Epithelial cell of esophagus (primary cell): ENCODE measurements around the gene NAA60.
A peak's percentile ranks its signal among the peaks of the same experiment; 100 is the strongest.

ENCODE experiments used
- DNase-seq: peaks from one replicate; pipeline ENCODE4 v3.0.0; 2010; ENCODE audit warnings: low read depth
- H3K4me3 ChIP-seq: 2 replicates; pipeline ENCODE4 v1.5.1; 2011; ENCODE audit warnings: mild to moderate bottlenecking, low read length, control low read depth
- CTCF ChIP-seq: IDR thresholded peaks from 2 replicates; pipeline ENCODE4 v1.5.1; 2011; ENCODE audit warnings: low read depth, mild to moderate bottlenecking, low read length, control low read depth, inconsistent platforms; ENCODE audit not compliant: insufficient read depth; ENCODE audit errors: missing control alignments

Gene NAA60

GRCh38 chr16:3443108-3444031, at the start of gene NAA60, which contains the start of gene ZNF597:
TSS of gene NAA60 (plus strand) at chr16:3443680. CDS start at chr16:3476228, 32,548 bp downstream.
TSS of gene ZNF597 (minus strand) at chr16:3443504. CDS start at chr16:3443153, 351 bp downstream.
- DNase-seq = peak; percentile 90
- peak within 1 kb of the TSS; percentile 55 for H3K4me3 ChIP-seq
- no peak for TF ChIP-seq CTCF

GRCh38 chr16:3400446-3400778, 43.1 kb upstream of the NAA60 start:
- TF ChIP-seq CTCF = no peak
- H3K4me3 ChIP-seq = peak overlapping the region; percentile 78
- DNase-seq = peak; percentile 2

GRCh38 chr16:3400779-3401688, 42.4 kb upstream of the NAA60 start, which contains the start of the genes ZNF174 and ZSCAN32:
TSS of gene ZNF174 (plus strand) at chr16:3401215. CDS start at chr16:3402005, 790 bp downstream.
TSS of gene ZSCAN32 (minus strand) at chr16:3401004. CDS start at chr16:3397557, 3,447 bp downstream.
- no peak for TF ChIP-seq CTCF
- peak; percentile 100 for DNase-seq
- H3K4me3 ChIP-seq = peak within 1 kb of the TSS; percentile 78

- no peak for TF ChIP-seq CTCF
- peak; percentile 8 for DNase-seq
- H3K4me3 ChIP-seq = peak overlapping the region; percentile 78
Measured at GRCh38 chr16:3401719-3402397, 41.6 kb upstream of the NAA60 start.

- no peak for TF ChIP-seq CTCF
- no peak overlapping the region for H3K4me3 ChIP-seq
- no peak for DNase-seq
Measured at GRCh38 chr16:3408561-3409197, 34.8 kb upstream of the NAA60 start.
